Prostate gland (tissue), 2 donors: ENCODE data around the gene OR8D2.

Source experiments
- CTCF ChIP-seq, 4 experiments: fragments of 200-600 bp in 2 of 4; fragments of 450-650 bp in 2 of 4; sonication (generic) in 2 of 4; IDR thresholded peaks; 1 replicate in 3 of 4; 2 replicates in 1 of 4; pipeline ENCODE4 v1.5.1; 2016 to 2019; ENCODE audit warnings: antibody characterized with exemption in 4 of 4, mild to moderate bottlenecking in 2 of 4, moderate library complexity in 2 of 4
- POLR2A ChIP-seq: fragments of 450-650 bp; IDR thresholded peaks from one replicate; pipeline ENCODE4 v1.6.1; 2016; ENCODE audit warnings: antibody characterized with exemption, mild to moderate bottlenecking

- TF ChIP-seq CTCF (IDR thresholded peaks at IDR 0.05) (no peak), POLR2A (no peak)
These were observed 9.3 kb downstream of the OR8D2 start for GRCh38 chr11:124310721-124311120.
